Activated B cell treated with CpG ODN at 0.5 μM for 24 hours (primary cell): ENCODE results near the gene HSPA12B. TPM values are rescaled to one million over a fixed set of nuclear protein-coding genes. Genes with fewer than 3 reads are reported as not detected.
A peak's percentile ranks its signal among the peaks of the same experiment; 100 is the strongest.

Source experiments
- ATAC-seq: fragments of 200-7000 bp; cut with Tn5 transposase; one replicate; pipeline ENCODE4 v1.10.0; 2021; ENCODE audit warnings: low read depth, mild to moderate bottlenecking, moderate library complexity
- CTCF ChIA-PET: fragments of 350-600 bp; sonication (Branson Sonifier 250); formaldehyde crosslinking; loops from one replicate; lab custom pipeline; 2021; ENCODE audit warnings: antibody characterized with exemption; lab: Charles Lee
- POLR2A ChIA-PET: fragments of 350-600 bp; sonication (Branson Sonifier 250); formaldehyde crosslinking; loops from one replicate; lab custom pipeline; 2021; ENCODE audit warnings: antibody characterized with exemption; lab: Charles Lee
- DNase-seq: peaks from one replicate; pipeline ENCODE4 v3.0.0; 2022
- H3K27ac Mint-ChIP-seq: one replicate; pipeline ENCODE4 v1.8.0; 2020; ENCODE audit warnings: mixed read lengths
- H3K27me3 Mint-ChIP-seq: one replicate; pipeline ENCODE4 v1.8.0; 2021; ENCODE audit warnings: mixed read lengths
- H3K36me3 Mint-ChIP-seq: one replicate; pipeline ENCODE4 v1.8.0; 2021; ENCODE audit warnings: low read depth, mixed read lengths
- H3K4me1 Mint-ChIP-seq: one replicate; pipeline ENCODE4 v1.8.0; 2021; ENCODE audit warnings: mixed read lengths
- H3K4me3 Mint-ChIP-seq: one replicate; pipeline ENCODE4 v1.8.0; 2020; ENCODE audit warnings: mild to moderate bottlenecking, mixed read lengths
- H3K9me3 Mint-ChIP-seq: one replicate; pipeline ENCODE4 v1.8.0; 2020; ENCODE audit warnings: mixed read lengths
- intact Hi-C: fragments of 100-400 bp; cut with micrococcal nuclease; formaldehyde crosslinking; loops from one replicate; pipeline ENCODE4 v1.15.1; 2024
- total RNA-seq: library from RNA; stranded (reverse); gene quantifications from 2 replicates; pipeline ENCODE4 v1.2.3, GENCODE V29; 2022
- TF ChIP-seq, protein P1 (sequence below): fragments of 200-600 bp; IDR thresholded peaks from one replicate; pipeline ENCODE4 v1.8.0; 2022; ENCODE audit warnings: antibody characterized with exemption, mild to moderate bottlenecking

HSPA12B gene
- total RNA-seq, 1 donor from 2014 or later = not detected

DNA sequence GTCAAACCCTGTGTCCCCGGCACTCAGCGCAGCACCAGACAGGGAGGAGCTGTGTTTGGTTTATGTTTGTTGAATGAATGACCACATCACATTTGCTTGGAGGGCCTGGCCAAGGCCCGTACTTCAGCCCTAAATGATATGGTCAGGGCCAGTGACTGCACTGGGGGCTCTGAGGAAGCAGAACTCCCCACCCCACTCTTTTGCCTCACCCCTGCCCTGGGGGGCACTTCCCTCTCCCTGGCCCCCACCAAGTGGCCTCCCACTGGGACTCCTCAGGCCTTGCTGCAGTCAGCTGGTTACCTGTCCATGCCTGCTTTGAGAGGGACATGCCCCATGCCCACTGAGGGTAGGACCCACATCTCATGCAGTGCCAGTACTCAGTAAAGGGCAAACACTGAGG lies 32.2 kb downstream of the HSPA12B start:
- intact Hi-C loops = loop anchor here (5.0 to 10.0 kb wide), 4 partner anchors 253 to 717 kb away; partner anchors contain the start of genes ATRN, DDRGK1, ITPA and MRPS26
- ChIA-PET POLR2A (no interaction called here), CTCF (interaction anchor here (2.2 kb wide), 1 partner anchor 11 kb away, joined by 7 read pairs; no protein-coding TSS in a partner anchor)
- no peak for ATAC-seq
- no peak overlapping the region for H3K27ac Mint-ChIP-seq
- peaks cover 9% of the 10 kb centered on the region for H3K36me3 Mint-ChIP-seq
- DNase-seq = no peak
- no peaks in the 10 kb centered on the region for H3K27me3 Mint-ChIP-seq
- H3K9me3 Mint-ChIP-seq = no peaks in the 10 kb centered on the region
- TF ChIP-seq, protein P1, sequence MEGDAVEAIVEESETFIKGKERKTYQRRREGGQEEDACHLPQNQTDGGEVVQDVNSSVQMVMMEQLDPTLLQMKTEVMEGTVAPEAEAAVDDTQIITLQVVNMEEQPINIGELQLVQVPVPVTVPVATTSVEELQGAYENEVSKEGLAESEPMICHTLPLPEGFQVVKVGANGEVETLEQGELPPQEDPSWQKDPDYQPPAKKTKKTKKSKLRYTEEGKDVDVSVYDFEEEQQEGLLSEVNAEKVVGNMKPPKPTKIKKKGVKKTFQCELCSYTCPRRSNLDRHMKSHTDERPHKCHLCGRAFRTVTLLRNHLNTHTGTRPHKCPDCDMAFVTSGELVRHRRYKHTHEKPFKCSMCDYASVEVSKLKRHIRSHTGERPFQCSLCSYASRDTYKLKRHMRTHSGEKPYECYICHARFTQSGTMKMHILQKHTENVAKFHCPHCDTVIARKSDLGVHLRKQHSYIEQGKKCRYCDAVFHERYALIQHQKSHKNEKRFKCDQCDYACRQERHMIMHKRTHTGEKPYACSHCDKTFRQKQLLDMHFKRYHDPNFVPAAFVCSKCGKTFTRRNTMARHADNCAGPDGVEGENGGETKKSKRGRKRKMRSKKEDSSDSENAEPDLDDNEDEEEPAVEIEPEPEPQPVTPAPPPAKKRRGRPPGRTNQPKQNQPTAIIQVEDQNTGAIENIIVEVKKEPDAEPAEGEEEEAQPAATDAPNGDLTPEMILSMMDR = no peak
- no peak overlapping the region for H3K4me3 Mint-ChIP-seq
- H3K4me1 Mint-ChIP-seq = peaks cover 38% of the 10 kb centered on the region

DNA sequence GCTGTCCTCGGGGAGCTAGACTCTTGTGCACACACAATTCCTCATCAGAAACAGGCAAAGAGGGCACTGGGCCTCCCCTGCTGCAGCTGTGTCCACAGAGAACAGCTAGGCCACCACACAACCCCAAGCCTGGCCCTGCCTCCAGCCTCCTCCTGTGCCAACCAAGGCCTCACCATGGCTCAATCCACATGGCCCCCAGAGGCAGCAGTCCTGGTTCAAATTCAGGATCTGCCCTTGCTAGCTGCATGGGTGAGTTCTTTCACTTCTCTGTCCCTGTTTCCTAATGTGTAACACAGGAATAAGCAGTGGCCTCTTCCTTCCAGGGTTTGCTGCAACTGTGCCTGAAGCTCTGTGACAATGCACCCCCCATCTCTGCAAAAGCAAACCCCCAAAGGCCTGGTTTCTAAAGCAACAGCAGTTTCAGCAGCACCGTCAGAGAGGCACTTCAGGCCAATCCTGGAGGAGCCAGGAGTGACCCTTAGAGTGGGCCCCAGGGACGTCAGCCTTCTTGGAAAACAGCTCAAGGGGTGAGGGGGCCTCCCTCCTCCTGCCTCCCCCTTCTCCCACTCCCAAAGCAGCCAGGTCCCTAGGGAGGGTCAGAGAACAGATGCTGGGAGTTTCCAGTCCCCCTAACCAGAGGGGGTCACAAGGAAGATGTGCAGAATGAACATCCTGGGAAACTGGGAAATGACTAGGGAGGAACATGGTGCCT lies 32.8 kb downstream of the HSPA12B start:
- no peak overlapping the region for H3K27ac Mint-ChIP-seq
- ATAC-seq = no peak
- intact Hi-C loops = loop anchor here (5.0 to 10.0 kb wide), 4 partner anchors 252 to 718 kb away; partner anchors contain the start of genes ATRN, DDRGK1, ITPA and MRPS26
- H3K4me1 Mint-ChIP-seq = peaks cover 38% of the 10 kb centered on the region
- TF ChIP-seq, protein P1 = no peak
- ChIA-PET POLR2A (interaction anchor here (0.6 kb wide), 1 partner anchor 117 kb away, joined by 3 read pairs; no protein-coding TSS in a partner anchor), CTCF (no interaction called here)
- H3K9me3 Mint-ChIP-seq = no peaks in the 10 kb centered on the region
- peaks cover 6% of the 10 kb centered on the region for H3K36me3 Mint-ChIP-seq
- H3K4me3 Mint-ChIP-seq = peak overlapping the region; percentile 11
- H3K27me3 Mint-ChIP-seq = no peaks in the 10 kb centered on the region
- no peak for DNase-seq

DNA sequence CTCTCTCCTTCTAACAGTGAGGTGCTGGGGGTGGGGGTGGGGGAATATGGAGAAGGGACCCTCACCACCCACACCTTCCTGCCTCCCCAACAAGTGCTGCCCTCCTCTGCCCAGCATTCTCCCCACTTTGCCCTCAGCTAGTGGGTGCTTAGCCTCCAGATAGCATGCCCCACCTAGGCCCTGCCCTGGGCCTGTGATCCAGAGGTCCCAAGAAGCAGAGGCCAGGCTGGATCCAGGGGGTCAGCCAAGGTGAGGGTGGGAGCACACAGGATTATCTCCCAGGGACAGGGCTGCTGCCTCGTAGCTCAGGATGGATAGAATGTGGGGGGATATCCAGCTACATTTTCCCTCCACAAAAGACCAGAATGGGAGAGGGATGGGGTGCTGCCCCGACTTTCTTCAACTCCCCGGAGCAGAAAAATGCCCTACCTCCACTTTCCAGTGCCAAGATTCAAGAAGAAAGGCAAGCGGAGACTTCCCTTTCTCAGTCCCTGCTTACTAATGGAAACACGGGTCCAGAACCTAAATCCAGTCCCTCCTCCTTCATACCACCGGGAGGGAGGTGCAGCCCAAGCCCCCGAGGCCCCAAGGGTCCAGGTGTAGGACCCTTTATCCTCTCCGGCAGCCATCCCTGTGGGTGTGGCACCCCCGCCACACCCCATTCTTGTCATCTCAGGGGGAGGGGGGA lies 34.1 kb downstream of the HSPA12B start:
- Mint-ChIP-seq H3K4me1 (peaks cover 27% of the 10 kb centered on the region), H3K27me3 (no peaks in the 10 kb centered on the region), H3K36me3 (peaks cover 5% of the 10 kb centered on the region), H3K27ac (peak overlapping the region; percentile 50), H3K9me3 (no peaks in the 10 kb centered on the region), H3K4me3 (peak overlapping the region; percentile 90)
- ATAC-seq = no peak
- DNase-seq = no peak
- intact Hi-C loops = loop anchor here (2.0 to 10.0 kb wide), 5 partner anchors 251 to 719 kb away; partner anchors contain the start of genes ATRN, DDRGK1, ITPA and MRPS26
- TF ChIP-seq, protein P1 = no peak
- ChIA-PET CTCF (interaction anchor here (3.2 to 3.6 kb wide), 2 partner anchors 11 to 13 kb away, joined by 18 to 32 read pairs; no protein-coding TSS in a partner anchor), POLR2A (interaction anchor here (1.5 to 2.7 kb wide), 4 partner anchors 20 to 358 kb away, joined by 3 to 45 read pairs (median 16); partner anchors contain the start of genes AP5S1 and CENPB)

DNA sequence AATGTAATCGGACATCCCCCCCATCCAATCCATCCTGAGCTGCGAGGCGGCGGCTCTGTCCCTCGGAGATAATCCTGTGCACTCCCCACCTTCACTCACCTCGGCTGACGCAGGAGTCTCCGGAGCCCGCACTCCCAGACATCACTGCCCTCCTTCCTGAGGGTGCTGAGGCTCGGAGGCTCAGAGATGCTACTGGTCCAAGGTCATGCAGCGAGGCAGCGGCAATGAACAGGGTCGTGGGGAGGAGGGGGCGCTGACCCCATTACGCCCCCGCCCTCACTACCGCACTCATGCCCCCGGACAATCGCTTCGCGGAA lies 34.6 kb downstream of the HSPA12B start:
- peak overlapping the region; percentile 50 for H3K27ac Mint-ChIP-seq
- TF ChIP-seq, protein P1 = no peak
- no peaks in the 10 kb centered on the region for H3K27me3 Mint-ChIP-seq
- peak overlapping the region; percentile 90 for H3K4me3 Mint-ChIP-seq
- CTCF ChIA-PET = interaction anchor here (1.4 to 3.6 kb wide), 4 partner anchors 11 to 22 kb away, joined by 3 to 32 read pairs (median 16); partner anchors contain the start of gene CENPB
- ATAC-seq (no peak), DNase-seq (no peak)
- peaks cover 1% of the 10 kb centered on the region for H3K36me3 Mint-ChIP-seq
- POLR2A ChIA-PET = interaction anchor here (0.6 to 2.7 kb wide), 10 partner anchors 11 to 1115 kb away, joined by 3 to 45 read pairs (median 6); partner anchors contain the start of genes AP5S1, CDC25B, CENPB and NOP56
- peaks cover 26% of the 10 kb centered on the region for H3K4me1 Mint-ChIP-seq
- intact Hi-C loops = loop anchor here (2.0 to 10.0 kb wide), 5 partner anchors 250 to 720 kb away; partner anchors contain the start of genes ATRN, DDRGK1, ITPA and MRPS26
- H3K9me3 Mint-ChIP-seq = no peaks in the 10 kb centered on the region
